Fibroblast of lung (primary cell): Measurements from ENCODE around the gene PPFIA4. TPM values are rescaled to one million over a fixed set of nuclear protein-coding genes. Genes with fewer than 3 reads are reported as not detected.

Source experiments
- DNase-seq, 2 donors: peaks; one replicate each; pipeline versions ENCODE4 v3.0.0 to v3.0.0-alpha.2; 2010; ENCODE audit warnings: low read depth in 2 of 2
- H2AFZ ChIP-seq: 2 replicates; pipeline ENCODE4 v1.5.1; 2012; ENCODE audit warnings: low read length, control low read depth, inconsistent platforms
- H3K27ac ChIP-seq: 2 replicates; pipeline ENCODE4 v1.5.1; 2011; ENCODE audit warnings: low read length, control low read depth; ENCODE audit not compliant: insufficient read depth
- H3K27me3 ChIP-seq: 2 replicates; pipeline ENCODE4 v1.5.1; 2011; ENCODE audit warnings: mild to moderate bottlenecking, low read length; ENCODE audit not compliant: control insufficient read depth, insufficient read depth
- H3K36me3 ChIP-seq: 2 replicates; pipeline ENCODE4 v1.5.1; 2011; ENCODE audit warnings: low read length; ENCODE audit not compliant: control insufficient read depth, insufficient read depth
- H3K4me1 ChIP-seq: 2 replicates; pipeline ENCODE4 v1.5.1; 2011; ENCODE audit warnings: low read length; ENCODE audit not compliant: control insufficient read depth, insufficient read depth; ENCODE audit errors: extremely low read depth
- H3K4me2 ChIP-seq: 2 replicates; pipeline ENCODE4 v1.5.1; 2011; ENCODE audit warnings: low read length, control low read depth; ENCODE audit not compliant: insufficient read depth; ENCODE audit errors: extremely low read depth
- H3K4me3 ChIP-seq, 4 experiments: fragments of 200-600 bp in 1 of 4; sonication (generic) in 1 of 4; replicated peaks in 1 of 4; 2 replicates each; pipeline ENCODE4 v1.5.1; 2011 to 2016; ENCODE audit warnings: low read length in 4 of 4, low read depth in 3 of 4, mild to moderate bottlenecking in 3 of 4, control low read depth in 2 of 4, inconsistent platforms in 1 of 4, mixed read lengths in 1 of 4; ENCODE audit not compliant: insufficient read depth in 1 of 4; ENCODE audit errors: control extremely low read depth in 1 of 4
- H3K79me2 ChIP-seq: 2 replicates; pipeline ENCODE4 v1.5.1; 2012; ENCODE audit warnings: mild to moderate bottlenecking, low read length, inconsistent platforms; ENCODE audit not compliant: control insufficient read depth, insufficient read depth
- H3K9ac ChIP-seq: 2 replicates; pipeline ENCODE4 v1.5.1; 2011; ENCODE audit warnings: mild to moderate bottlenecking, low read length, control low read depth; ENCODE audit not compliant: insufficient read depth
- H3K9me3 ChIP-seq: 2 replicates; pipeline ENCODE4 v1.5.1; 2012; ENCODE audit warnings: low read depth, low read length; ENCODE audit not compliant: control insufficient read depth, insufficient read depth
- H4K20me1 ChIP-seq: 2 replicates; pipeline ENCODE4 v1.5.1; 2011; ENCODE audit warnings: low read length; ENCODE audit not compliant: control insufficient read depth, insufficient read depth; ENCODE audit errors: extremely low read depth
- CTCF ChIP-seq, 2 donors: IDR thresholded peaks in 1 of 2; conservative IDR thresholded peaks in 1 of 2; 1 replicate in 1 of 2; 2 replicates in 1 of 2; pipeline ENCODE4 v1.5.1; 2011 to 2012; ENCODE audit warnings: low read length in 2 of 2, control low read depth in 1 of 2, inconsistent platforms in 1 of 2, low read depth in 1 of 2, mild to moderate bottlenecking in 1 of 2
- EZH2 ChIP-seq: IDR thresholded peaks from 2 replicates; pipeline ENCODE4 v1.5.1; 2012; ENCODE audit warnings: low read length, control low read depth, mild to moderate bottlenecking; ENCODE audit errors: missing control alignments
- polyA plus RNA-seq, 2 donors: library from polyadenylated mRNA; depleted of rRNA in 1 of 2; stranded (reverse) in 1 of 2; unstranded in 1 of 2; fragments of >200 nt; gene quantifications; 2 replicates each; pipeline ENCODE4 v1.2.1, GENCODE V29; 2011 to 2012; ENCODE audit warnings: missing spikeins in 1 of 2
- total RNA-seq: library from RNA; depleted of rRNA; stranded (reverse); fragments of >200 nt; gene quantifications from 2 replicates; pipeline ENCODE4 v1.2.1, GENCODE V29; 2014

The PPFIA4 gene
- total and polyA plus RNA-seq, 2 donors (not counting 1 experiment from before 2014, with no cell fraction given) = 3.2 to 4.3 TPM

DNA sequence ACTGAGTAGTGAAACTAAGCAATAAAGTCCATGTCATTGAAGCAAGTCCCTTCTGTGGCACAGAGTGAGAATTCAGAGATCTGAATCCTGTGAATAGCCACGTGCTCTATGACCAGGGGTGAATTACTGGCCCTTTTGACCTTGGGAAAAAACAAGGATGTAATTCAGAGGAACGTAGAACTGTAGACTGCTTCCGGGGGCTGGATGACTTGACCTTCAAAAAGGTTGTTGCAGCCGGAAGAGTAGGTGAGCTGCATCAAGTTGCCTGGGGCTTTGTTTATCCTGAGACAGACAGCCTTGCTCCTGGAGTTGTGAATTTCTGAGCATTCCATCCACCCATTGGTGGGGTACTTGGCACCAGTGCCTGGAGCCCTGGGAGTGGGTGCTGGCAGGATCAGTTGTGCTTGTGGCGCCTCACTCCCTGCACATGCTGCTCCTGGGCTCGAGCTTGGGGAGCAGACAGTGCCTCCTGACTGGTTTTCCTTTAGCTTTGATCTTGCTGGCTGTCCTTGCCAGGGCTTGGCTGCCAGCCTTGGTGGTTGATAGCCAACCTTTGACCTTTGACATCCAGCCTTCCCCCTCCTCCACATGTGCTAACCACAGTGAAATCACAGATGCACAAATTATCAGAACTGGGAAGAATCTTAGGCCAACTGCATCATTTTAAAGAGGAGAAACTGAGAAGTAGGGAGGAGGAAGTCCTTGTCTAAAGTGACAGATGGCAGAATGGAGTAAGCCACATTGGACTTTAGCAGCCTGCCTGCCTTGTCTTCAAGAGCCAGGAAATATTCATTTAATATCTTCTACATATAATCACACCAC, 75.7 kb downstream of the PPFIA4 start:
- Histone ChIP-seq H3K4me1 (no peaks in the 10 kb centered on the region), H3K79me2 (no peaks in the 10 kb centered on the region), H3K27me3 (peaks cover 21% of the 10 kb centered on the region), H3K9ac (no peak overlapping the region), H3K36me3 (no peaks in the 10 kb centered on the region), H2AFZ (no peak overlapping the region), H3K27ac (no peak overlapping the region), H3K4me2 (no peak overlapping the region), H3K9me3 (no peaks in the 10 kb centered on the region), H4K20me1 (no peaks in the 10 kb centered on the region), H3K4me3 (no peak overlapping the region)
- no peak for DNase-seq
- no peak for TF ChIP-seq EZH2

DNA sequence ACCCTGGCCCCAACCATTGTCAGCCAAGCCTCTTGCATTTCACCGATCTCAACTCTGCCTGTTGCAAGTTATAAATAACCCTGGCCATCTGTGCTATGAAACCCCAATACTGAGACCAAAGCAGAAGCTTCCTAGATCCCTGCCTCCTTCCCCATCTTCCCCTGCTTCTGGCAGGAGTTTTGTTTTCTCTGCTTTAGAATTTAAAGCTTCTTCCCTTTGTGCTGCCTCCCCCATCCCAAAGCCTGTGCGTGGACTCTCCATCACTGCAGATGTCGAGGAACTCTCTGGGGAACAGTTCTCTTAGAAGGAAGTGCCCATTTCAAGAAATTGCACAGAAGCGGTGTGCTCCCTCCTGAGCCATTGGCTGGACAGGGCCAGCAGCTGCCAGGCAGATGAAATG, 76.9 kb downstream of the PPFIA4 start:
- Histone ChIP-seq H3K36me3 (no peaks in the 10 kb centered on the region), H3K27me3 (peaks cover 20% of the 10 kb centered on the region), H3K27ac (no peak overlapping the region), H3K9ac (no peak overlapping the region), H3K9me3 (no peaks in the 10 kb centered on the region), H4K20me1 (no peaks in the 10 kb centered on the region), H2AFZ (no peak overlapping the region), H3K79me2 (no peaks in the 10 kb centered on the region), H3K4me2 (no peak overlapping the region), H3K4me1 (no peaks in the 10 kb centered on the region), H3K4me3 (no peak overlapping the region)
- DNase-seq = no peak
- TF ChIP-seq CTCF (conservative IDR thresholded peaks at IDR 0.05 in 1 of 2, IDR thresholded peaks at IDR 0.05 in 1 of 2; ENCODE audit: low read depth in 1 of 2, low read length in 2 of 2) (no peak), EZH2 (no peak)

- no peak for DNase-seq
- no peak overlapping the region for H3K4me3 ChIP-seq
- peaks cover 14% of the 10 kb centered on the region for H3K27me3 ChIP-seq
- no peaks in the 10 kb centered on the region for H3K9me3 ChIP-seq
- H3K27ac ChIP-seq = no peak overlapping the region
- no peak overlapping the region for H2AFZ ChIP-seq
- H3K4me2 ChIP-seq = no peak overlapping the region
- H3K9ac ChIP-seq = no peak overlapping the region
- no peaks in the 10 kb centered on the region for H3K4me1 ChIP-seq
- no peaks in the 10 kb centered on the region for H3K36me3 ChIP-seq
- no peaks in the 10 kb centered on the region for H4K20me1 ChIP-seq
- no peak for TF ChIP-seq EZH2
- TF ChIP-seq CTCF (conservative IDR thresholded peaks at IDR 0.05 in 1 of 2, IDR thresholded peaks at IDR 0.05 in 1 of 2; ENCODE audit: low read depth in 1 of 2, low read length in 2 of 2) = no peak
- H3K79me2 ChIP-seq = no peaks in the 10 kb centered on the region
Observed at GRCh38 chr1:203103829-203104495, 77.7 kb downstream of the PPFIA4 start.
